ENCODE measurements around the gene COL9A3.
"Not testable (repeated sequence)": the region's sequence is repeated elsewhere in the genome, so short reads cannot be mapped to it uniquely, and the experiment has no call there.

- TF ChIP-seq POLR2A (IDR thresholded peaks at IDR 0.05; ENCODE audit: low read length) = not testable (repeated sequence)
- TF ChIP-seq, protein P1, sequence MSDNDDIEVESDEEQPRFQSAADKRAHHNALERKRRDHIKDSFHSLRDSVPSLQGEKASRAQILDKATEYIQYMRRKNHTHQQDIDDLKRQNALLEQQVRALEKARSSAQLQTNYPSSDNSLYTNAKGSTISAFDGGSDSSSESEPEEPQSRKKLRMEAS (IDR thresholded peaks at IDR 0.05) = not testable (repeated sequence)
These were observed 32.1 kb downstream of the COL9A3 start for GRCh38 chr20:62848917-62849316.

Measured in A549 (cell line).